NCI-H1092 treated with DMSO at 0.1 percent for 48 hours (cell line): ENCODE results near the gene THRB.

Source experiments
- DNase-seq: peaks from one replicate; lab custom pipeline; 2025; lab: John Stamatoyannopoulos, UW

THRB gene

GRCh38 chr3:24270204-24270691 lies 224.4 kb downstream of the THRB start:
- DNase-seq: peak; percentile 8

DNA sequence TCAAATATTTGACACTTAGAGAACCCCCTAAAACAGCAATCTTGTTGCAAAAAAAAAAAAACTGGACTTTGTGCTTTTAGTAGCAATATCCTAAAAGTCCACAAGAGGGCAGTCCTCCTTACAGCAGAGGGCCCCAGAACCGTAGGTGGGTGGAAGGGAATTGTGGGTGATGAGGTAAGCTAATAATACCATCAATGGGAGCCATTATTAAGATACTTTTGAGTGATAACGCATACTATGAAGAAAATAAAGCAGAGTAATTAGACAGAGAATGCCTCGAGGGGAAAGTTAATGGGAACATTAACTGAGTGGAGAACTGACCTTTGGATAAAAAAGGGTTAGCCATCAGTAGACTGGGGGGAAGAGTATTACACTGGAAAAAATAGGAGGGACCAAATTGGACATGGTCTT lies 229.9 kb downstream of the THRB start:
- DNase-seq: no peak

DNA sequence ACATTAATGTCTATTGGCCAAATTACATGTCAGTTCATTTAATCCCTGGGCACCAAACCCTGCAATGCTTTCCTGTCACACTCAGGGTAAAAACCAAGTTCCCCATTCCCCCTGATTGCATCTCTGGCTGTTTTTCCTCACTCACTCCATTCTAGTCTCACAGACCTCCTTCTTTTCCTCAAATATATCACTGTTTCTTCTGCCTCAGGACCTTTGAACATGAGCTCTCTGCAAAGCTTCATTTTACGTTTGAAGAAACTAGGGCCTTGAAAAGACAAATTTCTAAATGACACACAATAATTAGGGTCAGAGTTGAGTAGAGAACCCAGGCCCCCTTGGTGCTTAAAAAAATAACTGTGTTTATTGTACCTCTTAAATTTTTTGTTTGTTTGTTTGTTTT lies 230.6 kb downstream of the THRB start:
- no peak for DNase-seq

GRCh38 chr3:24263069-24263668 lies 231.5 kb downstream of the THRB start:
- DNase-seq: peak; percentile 60

DNA sequence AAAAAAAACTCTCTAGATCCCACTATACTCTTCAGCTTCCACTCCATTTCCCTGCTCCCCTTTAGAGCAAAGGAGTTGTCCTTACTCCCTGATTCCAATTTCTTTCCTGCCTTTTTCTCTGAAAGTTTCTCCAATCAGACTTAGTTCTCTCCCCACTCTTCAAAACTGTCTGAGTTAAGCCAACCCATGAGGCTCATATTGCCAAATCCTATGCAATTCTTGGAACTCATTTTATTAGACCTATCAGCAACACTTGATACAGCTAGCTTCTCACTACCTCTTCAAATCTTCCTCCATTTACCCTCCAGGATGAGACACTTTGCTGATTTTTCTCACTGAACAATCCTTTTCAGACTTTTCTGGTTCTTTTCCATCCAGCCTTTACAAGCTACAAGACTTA lies 233.1 kb downstream of the THRB start:
- DNase-seq: no peak

GRCh38 chr3:24259901-24260512 lies 234.6 kb downstream of the THRB start:
- DNase-seq: no peak

DNA sequence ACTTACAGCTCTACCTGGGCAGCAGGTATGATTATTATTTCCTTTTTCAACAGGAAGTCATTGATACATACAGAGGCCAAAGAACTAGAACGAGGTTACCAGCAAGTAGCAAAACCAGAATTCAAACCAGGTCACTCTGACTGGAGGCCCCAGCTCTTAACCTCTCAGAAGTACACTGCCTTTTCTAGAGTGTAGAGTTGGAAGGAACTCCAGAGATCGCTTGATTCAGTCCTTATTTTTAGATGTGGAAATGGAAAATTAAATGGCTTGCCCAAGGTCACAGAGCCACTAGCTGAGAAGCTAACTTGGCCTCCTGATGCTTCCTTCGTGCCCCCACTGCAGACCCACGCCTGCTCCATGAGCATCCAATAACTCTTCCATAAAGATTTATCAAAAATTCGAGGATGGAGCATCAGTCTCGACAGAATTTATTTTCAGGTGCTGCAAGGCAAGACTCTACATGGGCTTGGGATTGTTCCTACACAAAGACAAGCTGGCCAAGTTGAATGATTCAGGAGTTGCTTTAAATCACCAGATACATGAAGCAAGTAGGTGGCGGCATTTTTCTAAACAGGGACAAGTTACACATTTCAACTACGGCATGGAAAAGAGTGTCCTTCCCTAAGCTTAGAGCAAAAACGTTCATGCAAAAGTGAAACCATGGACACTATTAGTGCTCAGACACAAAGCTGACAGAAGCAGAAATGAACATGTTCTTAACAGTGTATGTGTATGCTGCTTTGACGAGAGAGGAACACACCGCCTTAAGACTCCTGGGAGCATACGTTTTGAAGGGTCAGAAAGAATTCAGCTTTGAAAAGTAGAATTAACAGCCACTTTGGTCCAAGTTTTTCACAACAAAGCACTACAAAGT lies 235.7 kb downstream of the THRB start:
- no peak for DNase-seq

GRCh38 chr3:24258260-24258659 lies 236.4 kb downstream of the THRB start:
- DNase-seq: no peak

GRCh38 chr3:24255414-24255813 lies 239.2 kb downstream of the THRB start:
- no peak for DNase-seq

- DNase-seq: no peak
These were observed 240.0 kb downstream of the THRB start for GRCh38 chr3:24254649-24255048.

DNA sequence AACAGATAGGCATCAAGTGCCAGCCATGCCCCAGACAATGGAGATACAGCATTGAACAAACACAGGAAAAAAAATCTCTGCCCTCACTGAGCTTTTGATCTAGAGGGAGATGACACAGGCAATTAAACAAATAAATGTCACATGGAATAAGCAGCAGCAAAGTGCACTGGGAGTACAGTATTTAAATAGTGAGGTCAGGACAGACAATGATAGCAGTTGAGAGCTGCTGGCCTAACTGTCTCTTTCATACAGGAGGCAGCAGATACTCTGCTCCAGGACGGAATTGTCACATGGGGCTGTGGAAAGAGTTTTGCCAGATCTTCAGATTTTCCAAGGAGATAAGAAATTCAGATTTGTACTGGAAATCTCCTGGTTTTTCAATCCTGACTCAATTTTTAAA lies 241.3 kb downstream of the THRB start:
- no peak for DNase-seq

- no peak for DNase-seq
These were observed 245.1 kb downstream of the THRB start for GRCh38 chr3:24249523-24249922.

DNA sequence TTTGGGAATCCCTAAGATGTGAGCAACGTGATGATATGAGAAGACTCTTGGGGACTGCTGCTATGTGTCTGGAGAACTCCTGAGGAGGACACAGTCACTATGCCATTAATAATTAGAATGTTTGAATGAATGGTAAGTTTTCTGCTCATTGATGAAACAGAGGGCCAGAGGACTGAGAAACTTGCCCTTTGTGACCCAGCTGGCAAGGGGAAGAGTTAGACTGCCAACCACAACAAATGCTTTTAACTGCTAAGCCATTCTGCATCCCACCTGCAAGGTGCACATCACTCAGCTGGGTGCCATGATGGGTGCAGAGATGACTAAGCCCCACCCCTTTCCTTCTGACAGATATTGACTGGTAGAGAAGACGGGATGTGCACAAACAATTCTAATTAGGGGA lies 249.6 kb downstream of the THRB start:
- no peak for DNase-seq

DNA sequence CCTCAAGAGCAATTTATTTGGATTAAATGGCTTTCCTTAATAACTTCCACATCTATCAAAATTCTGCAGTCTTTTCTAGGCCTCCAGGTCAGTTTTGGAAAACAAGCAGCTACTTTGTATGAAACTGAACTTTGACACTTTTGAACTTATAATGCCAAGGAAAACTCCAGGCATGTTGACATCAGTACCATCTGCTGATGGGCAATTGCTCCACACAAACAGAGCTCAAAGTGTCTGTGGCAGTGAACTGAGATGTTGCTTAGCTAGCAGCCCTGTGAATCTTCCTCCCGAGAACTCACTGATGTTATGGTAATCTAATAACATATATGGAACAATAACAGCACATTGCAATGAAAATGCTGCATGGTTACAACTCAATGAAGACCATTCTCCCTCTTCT lies 250.2 kb downstream of the THRB start:
- DNase-seq: no peak

DNA sequence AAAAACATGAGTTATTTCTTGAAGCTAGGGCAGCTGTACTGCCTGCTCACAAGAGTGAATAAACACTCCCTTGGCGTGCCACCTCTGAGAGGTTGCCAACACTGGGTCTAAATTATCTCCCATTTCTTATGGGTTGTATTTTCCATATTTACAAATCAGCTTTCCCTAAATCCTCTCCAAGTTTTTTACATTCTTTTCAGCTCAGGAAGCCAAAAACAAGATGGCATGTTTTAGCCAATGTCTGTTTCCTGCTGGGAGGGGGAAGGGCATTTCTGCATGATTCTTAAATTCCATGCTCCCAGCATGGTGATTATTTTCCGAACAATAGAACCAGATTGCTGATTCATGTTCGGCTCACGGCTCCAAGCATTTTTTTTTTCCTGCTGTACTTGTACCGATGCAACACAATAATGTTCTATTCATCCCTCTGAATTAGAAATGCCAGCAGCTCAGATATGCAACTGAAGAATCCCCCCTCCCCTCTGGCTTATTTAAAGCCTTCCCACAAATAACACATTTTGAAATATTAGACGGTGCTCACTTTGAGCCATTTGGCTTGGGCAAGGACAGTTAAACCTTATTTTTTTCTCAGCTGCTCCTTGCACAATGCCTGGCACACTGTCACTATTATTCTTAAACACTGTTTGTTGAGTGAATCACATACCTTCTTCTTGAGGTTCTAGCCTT lies 252.5 kb downstream of the THRB start:
- DNase-seq: peak; percentile 61

- no peak for DNase-seq
These were observed 254.3 kb downstream of the THRB start for GRCh38 chr3:24240306-24240705.

GRCh38 chr3:24237971-24238706 lies 256.5 kb downstream of the THRB start:
- peak; percentile 20 for DNase-seq

DNA sequence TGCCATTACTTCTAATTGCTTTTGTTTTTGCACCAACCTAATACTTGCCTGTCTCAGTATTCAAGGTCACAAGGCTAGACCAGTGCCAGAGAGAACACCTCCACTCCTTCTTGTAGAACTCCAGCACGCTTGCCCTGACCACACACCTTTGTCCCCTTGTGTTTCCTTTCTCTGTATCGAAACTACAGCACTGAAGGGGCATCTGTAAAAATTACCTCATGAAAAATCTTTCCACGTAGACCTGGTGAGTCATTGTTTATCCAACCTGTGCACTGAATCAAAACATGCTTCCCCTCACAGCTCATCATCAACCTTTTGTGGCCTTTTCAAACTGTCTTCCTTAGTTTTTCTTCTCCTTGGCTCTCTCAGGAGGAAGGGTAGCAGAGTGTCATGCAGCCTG lies 259.5 kb downstream of the THRB start:
- DNase-seq: no peak

- no peak for DNase-seq
These were observed 261.9 kb downstream of the THRB start for GRCh38 chr3:24232784-24233183.

DNA sequence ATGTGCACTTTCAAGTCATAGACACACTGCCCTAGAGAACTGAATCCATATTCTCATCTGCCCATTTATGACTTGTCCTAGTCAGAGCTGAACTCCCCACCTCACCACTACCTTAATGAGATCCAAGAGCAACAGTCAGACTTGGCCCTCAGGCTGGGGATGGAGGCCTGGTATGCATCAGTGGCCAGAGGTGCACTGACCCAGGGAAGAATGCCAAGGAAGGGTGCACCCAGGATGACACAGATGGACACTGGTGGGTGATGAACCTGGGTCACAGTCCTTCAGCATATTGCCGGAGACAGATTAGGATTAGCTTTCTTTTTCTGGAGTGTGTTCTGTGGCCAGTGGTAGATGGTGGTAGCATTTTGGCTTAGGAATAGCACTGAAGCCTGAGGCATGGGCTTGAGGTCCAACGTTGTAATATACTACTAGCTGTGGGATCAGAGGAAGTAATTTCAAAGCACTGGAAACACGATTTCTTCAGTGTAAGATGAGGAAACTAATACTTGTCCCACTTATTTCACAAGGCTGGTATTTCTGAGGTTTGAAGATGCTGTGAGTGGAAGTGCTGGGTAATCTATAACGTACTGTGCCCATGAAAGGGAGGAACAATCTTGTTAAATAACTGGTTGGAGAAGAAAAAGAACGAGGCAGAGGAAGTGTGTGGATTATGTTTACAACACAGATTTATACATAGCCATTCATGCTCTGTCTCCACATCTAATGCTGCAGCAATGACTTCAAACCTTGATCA lies 265.0 kb downstream of the THRB start:
- no peak for DNase-seq

DNA sequence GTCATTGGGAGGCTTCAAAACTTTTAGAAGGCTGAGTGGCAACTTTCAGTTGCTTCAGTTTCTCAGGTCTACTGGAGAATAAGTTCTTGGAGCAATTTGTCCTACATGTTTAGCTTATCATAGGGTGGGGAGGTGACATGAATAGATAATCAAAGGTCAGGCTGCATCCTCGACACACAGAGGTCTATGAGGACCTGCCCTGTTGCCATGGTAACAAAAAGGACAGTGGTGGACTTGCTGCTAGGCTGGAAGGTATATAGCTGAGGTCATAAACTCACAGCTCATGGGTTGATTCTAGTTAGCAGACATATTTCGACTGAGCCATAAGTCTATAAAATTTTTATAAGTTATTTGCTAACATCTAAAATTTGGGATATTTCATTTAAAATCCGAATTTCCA lies 267.0 kb downstream of the THRB start:
- no peak for DNase-seq
